HL-60 (cell line): Measurements from ENCODE around the gene WLS.

ENCODE experiments used
- GABPA ChIP-seq: IDR thresholded peaks from 2 replicates; pipeline ENCODE4 v1.6.1; 2012; ENCODE audit warnings: low read depth
- POLR2AphosphoS5 ChIP-seq: IDR thresholded peaks from 2 replicates; pipeline ENCODE4 v1.6.1; 2012; ENCODE audit warnings: low read depth
- TF ChIP-seq, protein P1 (sequence below): IDR thresholded peaks from one replicate; pipeline ENCODE4 v1.5.1; 2011; ENCODE audit warnings: low read length, control low read depth, inconsistent platforms; ENCODE audit not compliant: insufficient read depth
- TF ChIP-seq, protein P2 (sequence below): IDR thresholded peaks from 2 replicates; pipeline ENCODE4 v1.6.1; 2012; ENCODE audit warnings: low read depth; ENCODE audit not compliant: insufficient replicate concordance

GRCh38 chr1:68149907-68150306 lies 82.4 kb downstream of the WLS start:
- TF ChIP-seq, protein P1, sequence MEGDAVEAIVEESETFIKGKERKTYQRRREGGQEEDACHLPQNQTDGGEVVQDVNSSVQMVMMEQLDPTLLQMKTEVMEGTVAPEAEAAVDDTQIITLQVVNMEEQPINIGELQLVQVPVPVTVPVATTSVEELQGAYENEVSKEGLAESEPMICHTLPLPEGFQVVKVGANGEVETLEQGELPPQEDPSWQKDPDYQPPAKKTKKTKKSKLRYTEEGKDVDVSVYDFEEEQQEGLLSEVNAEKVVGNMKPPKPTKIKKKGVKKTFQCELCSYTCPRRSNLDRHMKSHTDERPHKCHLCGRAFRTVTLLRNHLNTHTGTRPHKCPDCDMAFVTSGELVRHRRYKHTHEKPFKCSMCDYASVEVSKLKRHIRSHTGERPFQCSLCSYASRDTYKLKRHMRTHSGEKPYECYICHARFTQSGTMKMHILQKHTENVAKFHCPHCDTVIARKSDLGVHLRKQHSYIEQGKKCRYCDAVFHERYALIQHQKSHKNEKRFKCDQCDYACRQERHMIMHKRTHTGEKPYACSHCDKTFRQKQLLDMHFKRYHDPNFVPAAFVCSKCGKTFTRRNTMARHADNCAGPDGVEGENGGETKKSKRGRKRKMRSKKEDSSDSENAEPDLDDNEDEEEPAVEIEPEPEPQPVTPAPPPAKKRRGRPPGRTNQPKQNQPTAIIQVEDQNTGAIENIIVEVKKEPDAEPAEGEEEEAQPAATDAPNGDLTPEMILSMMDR: no peak
- no peak for TF ChIP-seq GABPA
- no peak for TF ChIP-seq POLR2AphosphoS5
- TF ChIP-seq, protein P2, sequence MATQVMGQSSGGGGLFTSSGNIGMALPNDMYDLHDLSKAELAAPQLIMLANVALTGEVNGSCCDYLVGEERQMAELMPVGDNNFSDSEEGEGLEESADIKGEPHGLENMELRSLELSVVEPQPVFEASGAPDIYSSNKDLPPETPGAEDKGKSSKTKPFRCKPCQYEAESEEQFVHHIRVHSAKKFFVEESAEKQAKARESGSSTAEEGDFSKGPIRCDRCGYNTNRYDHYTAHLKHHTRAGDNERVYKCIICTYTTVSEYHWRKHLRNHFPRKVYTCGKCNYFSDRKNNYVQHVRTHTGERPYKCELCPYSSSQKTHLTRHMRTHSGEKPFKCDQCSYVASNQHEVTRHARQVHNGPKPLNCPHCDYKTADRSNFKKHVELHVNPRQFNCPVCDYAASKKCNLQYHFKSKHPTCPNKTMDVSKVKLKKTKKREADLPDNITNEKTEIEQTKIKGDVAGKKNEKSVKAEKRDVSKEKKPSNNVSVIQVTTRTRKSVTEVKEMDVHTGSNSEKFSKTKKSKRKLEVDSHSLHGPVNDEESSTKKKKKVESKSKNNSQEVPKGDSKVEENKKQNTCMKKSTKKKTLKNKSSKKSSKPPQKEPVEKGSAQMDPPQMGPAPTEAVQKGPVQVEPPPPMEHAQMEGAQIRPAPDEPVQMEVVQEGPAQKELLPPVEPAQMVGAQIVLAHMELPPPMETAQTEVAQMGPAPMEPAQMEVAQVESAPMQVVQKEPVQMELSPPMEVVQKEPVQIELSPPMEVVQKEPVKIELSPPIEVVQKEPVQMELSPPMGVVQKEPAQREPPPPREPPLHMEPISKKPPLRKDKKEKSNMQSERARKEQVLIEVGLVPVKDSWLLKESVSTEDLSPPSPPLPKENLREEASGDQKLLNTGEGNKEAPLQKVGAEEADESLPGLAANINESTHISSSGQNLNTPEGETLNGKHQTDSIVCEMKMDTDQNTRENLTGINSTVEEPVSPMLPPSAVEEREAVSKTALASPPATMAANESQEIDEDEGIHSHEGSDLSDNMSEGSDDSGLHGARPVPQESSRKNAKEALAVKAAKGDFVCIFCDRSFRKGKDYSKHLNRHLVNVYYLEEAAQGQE: no peak
